NCI-H82 treated with DMSO at 0.1 percent for 48 hours (cell line): ENCODE measurements around the gene MOSPD2.
A peak's percentile ranks its signal among the peaks of the same experiment; 100 is the strongest.

Experiments
- DNase-seq: peaks from one replicate; lab custom pipeline; 2025; ENCODE audit not compliant: unreplicated experiment; lab: John Stamatoyannopoulos, UW

Gene MOSPD2

DNA sequence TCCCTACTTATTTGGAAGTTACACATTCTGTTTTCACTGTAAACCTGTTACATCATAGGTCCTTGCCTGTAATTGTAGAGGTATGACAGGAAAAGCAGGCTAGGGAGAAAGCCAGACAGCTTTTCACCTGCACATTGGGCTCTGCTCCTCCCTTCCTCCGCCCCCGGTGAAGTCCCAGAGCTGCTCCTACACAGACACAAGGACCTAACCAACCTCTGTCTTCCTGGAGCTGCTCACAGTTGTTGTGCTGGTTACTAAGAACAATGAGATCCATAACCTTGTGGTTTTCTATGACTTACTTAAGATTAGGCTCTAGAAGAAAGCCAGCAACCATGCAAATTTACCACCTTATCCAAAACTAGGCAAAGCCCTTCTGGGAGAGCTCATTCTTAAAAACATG is 40.0 kb downstream of the MOSPD2 start:
- no peak for DNase-seq

- no peak for DNase-seq
Observed at GRCh38 chrX:14915596-14915995, 42.4 kb downstream of the MOSPD2 start.

DNA sequence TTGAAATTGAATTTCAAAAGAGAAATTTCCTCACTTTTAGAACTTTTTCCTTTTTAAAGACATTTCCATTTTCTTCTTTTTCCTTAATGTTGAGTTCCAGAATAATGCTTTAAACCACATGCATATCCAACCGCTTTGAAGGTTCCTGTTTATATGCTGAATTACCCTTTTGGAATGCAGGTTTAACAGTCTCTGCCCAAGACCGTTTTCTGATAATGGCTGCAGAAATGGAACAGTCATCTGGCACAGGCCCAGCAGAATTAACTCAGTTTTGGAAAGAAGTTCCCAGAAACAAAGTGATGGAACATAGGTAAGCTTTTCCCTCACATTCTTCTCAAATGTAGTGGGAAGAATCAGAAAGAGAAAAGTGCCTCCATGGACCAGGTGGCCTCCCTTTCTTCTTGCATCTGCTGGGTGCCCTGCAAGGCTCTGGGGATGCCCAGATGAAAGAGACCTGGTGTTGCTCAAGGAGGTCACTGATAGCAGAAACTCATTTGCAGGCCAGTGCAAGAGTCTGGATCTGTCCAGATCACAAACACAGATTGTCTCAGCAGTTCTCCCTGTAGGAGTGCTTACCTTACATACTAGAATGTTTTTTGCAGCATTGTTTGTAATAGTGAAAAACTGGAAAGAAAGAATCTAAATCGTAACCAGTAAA is 42.9 kb downstream of the MOSPD2 start:
- DNase-seq = no peak

DNA sequence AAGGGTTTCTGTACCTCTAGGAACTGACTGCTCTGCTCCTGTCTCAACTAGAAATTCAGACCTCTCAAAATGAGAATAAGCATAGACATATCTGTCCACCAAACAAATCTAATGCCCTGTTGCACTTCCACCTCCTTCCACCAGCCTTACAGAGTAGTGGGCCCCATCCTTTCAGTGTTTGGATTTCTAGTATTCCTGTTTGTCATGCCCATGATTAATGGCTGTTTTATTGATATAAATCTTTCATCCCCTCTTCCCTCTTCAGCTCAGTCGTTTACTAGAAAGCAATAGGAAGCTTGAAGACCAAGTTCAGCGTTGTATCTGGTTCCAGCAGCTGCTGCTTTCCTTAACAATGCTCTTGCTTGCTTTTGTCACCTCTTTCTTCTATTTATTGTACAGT is 46.2 kb downstream of the MOSPD2 start:
- DNase-seq = no peak

DNA sequence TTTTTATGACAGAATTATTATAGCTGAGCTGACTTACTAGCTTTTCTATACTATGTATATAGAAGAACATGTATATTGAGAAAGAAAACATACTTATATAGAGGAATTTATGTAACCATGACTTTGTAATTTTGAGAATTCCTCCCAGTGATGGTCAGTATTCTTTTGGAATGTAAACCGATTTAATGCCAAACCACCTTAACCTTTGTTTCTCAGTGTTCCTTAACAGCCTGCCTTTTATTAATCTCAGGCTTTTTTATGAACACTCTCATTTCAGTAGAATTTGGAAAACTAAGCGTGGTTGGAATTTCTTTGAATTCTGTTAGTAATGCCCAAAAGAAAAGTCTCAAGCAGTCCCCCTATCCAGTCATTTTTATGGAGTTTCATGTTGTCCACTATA is 47.0 kb downstream of the MOSPD2 start:
- DNase-seq = no peak

DNA sequence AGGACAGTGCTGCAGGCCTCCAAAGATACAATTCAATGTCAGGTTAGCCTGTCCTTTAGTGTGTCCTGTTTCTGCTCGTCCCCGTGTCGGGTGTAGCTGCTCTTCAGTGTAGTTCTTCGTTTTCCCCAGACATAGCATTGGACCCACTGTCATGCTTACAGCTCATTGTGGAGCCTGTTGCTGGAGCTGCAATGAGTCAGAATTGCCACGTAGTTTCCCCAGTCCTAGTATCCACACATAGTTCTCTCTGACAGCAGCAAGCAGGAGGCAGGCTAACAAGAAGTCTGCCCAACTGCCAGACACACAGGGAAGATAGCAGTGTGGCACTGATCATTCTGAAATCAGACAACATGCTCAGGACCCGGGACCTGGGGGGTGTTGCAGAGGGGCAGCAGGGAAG is 49.2 kb downstream of the MOSPD2 start:
- DNase-seq = no peak

- DNase-seq = no peak
Observed at GRCh38 chrX:14923761-14924160, 50.5 kb downstream of the MOSPD2 start.

DNA sequence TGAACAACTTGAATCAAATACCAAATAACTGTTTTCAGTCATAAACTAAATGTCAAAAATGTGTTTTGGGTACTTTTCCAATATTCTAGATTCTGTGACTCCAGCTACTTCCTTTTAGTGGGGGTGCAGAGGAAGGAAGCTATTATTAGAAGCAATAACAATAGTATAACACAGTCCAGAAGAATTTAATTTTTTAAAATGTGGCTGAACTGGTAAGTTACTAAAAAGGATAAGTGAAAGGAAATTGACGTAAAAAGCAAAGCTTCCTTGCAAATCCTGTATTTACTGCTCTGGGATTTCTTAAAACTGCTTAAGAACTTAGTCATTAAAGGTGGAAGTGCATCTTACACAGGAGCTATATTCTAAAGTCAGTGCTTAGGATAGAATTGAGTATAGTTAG is 53.2 kb downstream of the MOSPD2 start:
- DNase-seq = no peak

GRCh38 chrX:14927401-14927800 is 54.2 kb downstream of the MOSPD2 start:
- DNase-seq = no peak

DNA sequence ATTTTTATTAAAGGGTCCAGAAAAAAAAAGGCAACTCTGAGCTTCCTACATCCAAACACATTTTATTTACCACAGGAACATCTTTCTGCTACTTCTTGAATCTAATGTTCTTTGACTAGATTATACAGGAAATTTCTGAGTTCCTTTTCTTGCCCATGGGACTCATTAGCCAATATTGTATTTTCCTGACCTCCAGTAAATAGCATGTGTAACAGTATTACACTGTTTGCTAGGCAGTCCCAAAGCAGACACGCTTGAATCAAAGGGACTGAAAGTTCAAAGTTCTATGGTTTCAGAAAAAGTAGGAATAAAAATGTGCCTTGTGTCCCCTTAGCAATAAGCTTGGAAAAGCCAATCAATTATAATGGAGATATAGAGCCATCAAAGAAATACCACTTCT is 57.4 kb downstream of the MOSPD2 start:
- DNase-seq = no peak

DNA sequence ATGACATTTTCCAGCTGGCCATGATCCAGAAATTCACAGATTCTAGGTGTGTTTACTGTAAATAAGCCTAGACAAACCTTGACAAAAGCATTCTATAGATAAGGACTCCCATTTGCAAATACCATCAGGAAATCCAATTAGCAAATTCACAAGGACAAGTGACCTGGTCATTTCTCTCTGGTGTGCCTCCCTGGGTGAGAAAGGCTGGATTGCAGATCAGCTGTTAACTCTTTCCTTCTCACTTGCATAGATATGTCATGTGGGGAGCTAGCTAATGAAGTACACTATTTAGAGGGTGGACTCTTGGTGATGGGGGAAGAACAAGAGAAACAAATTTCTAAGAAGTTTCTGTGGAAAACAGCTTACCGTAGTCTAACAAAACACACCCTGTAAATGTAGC is 58.9 kb downstream of the MOSPD2 start:
- DNase-seq = no peak

GRCh38 chrX:14934423-14934822 is 61.2 kb downstream of the MOSPD2 start:
- no peak for DNase-seq

- DNase-seq = no peak
Observed at GRCh38 chrX:14936561-14936960, 63.3 kb downstream of the MOSPD2 start.

DNA sequence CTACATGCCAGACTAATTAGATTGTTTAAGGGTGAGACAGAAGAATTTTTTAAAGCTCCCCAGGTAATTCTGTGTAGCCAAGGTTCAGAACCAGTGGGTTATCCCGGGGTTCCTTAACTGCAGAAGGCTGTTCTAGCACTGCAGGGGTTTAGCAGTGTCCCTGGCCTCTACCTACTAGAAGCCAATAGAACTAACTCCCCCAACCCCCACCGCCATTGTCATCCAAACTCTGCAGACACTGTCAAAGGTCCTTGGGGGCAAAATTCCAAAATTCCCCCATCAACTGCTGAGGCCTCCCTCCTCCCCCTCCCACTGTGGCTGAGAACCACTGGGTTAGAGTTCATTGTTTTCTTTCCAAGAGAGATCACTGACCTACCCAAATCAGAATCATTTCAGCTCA is 66.4 kb downstream of the MOSPD2 start:
- no peak for DNase-seq

- no peak for DNase-seq
Observed at GRCh38 chrX:14941301-14941700, 68.1 kb downstream of the MOSPD2 start.

DNA sequence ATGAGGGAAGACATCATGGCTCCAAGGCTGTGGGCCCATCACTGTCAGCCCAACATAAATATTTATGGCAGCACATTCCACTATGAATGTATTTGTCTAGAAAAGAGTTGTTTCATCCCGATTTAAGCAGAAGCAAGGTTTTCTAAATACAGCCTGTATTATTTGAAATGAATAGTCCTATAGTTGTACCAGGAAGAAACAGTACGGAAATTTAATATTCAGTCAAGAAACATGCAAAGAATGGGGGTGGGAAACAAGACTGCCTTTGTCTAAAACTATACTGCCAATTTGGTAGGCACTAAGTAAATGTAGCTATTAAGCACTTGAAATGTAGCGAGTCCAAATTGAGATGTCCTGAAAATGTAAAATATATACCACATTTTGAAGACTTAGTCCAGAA is 69.1 kb downstream of the MOSPD2 start:
- DNase-seq = no peak

DNA sequence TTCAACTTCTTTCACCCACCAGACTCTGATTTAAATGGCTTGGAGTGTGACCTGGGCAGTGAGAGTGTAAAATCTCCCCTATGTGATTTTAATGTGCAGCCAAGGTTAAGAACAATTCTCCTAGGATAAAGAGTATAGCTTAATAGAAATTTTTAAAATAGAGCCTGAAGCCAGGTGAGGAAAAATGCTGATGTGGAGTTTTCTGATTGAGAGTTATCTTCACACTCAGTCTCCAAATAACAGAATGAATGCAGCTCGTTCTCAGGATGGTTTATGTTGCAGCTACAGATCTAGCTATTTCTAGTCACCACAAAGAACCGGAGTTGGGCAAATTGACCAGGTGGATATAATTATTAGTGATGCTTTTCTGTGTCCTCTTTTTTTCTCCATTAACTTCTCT is 70.7 kb downstream of the MOSPD2 start:
- no peak for DNase-seq

DNA sequence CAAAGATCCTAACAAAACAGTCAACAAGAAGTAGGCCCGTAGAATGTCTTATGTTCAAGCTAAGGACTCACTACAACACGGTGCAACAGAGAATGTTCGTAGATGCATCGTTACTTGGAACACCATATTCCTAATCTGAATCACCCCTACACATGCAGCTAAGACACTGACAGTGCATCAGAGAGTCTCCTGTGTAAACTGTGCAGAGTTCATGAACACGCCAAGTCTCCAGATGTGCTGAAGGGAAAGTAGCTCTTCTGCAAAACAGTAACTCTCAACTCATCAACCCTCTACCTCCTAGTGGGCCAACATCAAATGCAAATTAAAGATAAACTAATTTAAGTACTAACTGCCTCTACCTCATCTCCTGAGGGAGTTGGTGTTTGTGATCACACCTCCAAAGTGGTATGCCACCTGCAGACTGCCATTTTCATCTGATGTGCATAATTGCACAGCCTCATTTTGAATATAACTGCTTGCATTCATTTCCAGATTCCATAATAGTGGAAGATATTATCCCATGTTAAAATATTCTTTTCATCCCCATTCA is 73.5 kb downstream of the MOSPD2 start:
- DNase-seq = no peak

GRCh38 chrX:14948691-14949090 is 75.5 kb downstream of the MOSPD2 start:
- no peak for DNase-seq

GRCh38 chrX:14956813-14957582 is 83.8 kb downstream of the MOSPD2 start:
- no peak for DNase-seq

- DNase-seq = peak; percentile 82
Observed at GRCh38 chrX:14963447-14964236, 90.4 kb downstream of the MOSPD2 start.

DNA sequence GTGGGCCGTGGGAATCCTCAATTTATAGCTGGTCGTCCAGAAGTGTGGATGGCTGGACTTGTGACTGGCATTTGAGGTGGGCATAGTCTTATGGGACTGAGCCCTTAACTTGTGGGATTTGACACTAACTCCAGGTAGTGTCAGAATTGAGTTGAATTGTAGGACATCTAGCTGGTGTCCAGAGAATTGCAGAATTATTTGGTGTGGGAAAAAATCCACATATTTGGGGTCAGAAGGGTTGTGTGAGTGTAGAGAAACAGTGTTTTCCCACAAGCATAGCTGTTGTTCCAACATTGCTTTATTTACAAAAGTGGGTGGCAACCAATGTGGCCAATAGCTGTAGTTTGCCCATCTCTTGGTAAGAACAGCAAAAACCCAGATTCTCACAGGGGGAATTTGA is 91.3 kb downstream of the MOSPD2 start:
- no peak for DNase-seq
